ENCODE results near the gene GNG5.
"Not testable (repeated sequence)": the region's sequence is repeated elsewhere in the genome, so short reads cannot be mapped to it uniquely, and the experiment has no call there.

Gene GNG5

DNA sequence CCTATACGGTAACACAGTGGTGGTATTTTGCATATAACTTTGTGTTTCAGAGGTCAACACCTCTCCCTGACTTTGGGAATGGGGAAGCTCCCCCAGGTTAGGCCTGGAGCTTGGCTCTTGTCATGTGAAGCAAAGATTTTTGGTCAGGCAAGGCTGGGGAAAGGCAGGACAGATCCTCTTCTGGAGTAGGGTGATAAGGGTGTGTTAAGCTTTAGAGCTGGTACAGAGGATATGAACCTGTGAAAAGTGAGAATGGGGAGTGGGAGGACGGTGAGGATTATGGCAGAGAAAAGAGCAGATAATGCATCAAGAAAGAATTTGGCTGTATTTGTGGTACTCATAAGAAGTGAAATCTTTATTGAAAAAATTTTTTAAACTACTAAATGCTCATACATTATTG, 25.1 kb downstream of the GNG5 start:
- no peak for DNase-seq

DNA sequence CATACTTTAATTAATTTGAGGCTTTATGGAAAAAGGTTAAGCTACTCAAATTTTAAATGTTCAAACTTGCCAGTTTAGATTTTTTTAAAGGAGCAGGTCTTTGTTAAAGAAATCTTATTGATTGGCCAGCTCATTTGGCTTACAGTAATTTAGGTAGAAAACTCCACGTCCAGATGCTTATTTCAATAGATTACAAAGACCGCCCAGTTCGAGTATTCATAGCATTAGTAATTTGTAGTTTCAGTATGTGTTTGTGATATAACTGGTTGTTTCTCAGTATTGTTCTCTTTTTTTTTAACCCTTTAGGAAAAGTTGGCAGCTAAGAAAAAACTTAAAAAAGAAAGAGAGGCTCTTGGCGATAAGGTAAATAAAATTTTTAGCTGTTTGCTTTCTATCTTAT, 25.7 kb downstream of the GNG5 start:
- no peak for DNase-seq

DNA sequence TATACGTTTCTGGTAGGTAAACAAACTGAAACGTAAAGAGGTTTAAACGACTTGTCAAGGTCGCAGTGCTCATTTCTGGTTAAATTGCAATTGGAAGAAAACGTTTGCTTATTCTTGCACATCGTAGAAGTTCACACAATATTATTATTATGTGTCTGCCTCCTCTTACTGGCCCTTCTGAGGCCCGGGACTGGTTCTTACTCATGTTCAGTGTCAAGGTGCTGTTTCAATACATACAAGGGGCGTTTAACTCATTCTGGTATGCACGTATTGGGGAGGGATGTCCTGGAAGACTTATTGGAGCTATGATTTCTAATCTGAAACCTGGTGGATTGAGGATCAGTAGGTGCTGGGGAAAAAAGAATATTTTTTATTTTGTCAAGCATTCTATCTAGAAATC, 26.4 kb downstream of the GNG5 start:
- no peak for DNase-seq

DNA sequence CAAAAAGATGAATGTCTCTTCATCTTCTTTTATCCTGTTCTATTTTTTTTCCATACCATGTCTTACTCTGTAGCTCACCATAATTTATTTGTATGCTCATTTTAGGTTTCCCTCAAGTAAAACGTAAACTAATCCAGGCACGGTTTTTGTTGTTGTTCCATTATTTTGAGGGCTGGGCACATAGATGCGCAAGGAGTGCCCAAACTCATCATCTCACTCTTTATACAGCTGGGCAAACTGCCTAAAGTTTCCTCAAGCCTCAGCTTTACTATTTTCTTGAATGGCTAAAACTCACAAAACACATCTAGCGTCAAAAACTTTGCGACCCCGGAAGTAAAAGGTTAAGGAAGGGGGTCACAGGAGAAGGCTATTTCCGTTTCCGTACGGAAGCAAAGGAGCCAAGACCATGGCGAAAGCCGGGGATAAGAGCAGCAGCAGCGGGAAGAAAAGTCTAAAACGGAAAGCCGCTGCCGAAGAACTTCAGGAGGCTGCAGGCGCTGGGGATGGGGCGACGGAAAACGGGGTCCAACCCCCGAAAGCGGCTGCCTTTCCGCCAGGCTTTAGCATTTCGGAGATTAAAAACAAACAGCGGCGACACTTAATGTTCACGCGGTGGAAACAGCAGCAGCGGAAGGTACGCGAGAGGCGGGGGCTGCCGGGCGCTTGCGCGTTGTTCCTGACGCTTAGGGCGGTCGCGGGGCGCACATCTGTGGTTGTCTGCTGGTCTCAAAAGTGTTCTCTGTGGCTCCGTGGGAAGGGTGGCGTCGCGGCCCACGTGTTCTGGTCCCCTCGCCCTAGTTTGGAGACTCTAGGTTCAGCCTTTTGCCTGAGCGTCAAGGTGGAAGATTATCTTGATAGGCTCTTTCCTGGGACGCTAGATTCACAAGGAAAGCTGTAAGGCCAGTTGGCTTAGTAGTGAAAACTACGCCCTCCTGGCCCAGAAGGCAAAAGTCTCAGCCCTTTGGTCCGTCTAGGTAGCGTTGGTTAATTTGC, 27.2 kb downstream of the GNG5 start, which contains the start of gene RPF1:
Gene RPF1, plus strand, starts transcription at position 391 of the 993 bp plus-strand sequence. Its CDS starts 16 bp downstream, at position 407.
- DNase-seq: no peak

DNA sequence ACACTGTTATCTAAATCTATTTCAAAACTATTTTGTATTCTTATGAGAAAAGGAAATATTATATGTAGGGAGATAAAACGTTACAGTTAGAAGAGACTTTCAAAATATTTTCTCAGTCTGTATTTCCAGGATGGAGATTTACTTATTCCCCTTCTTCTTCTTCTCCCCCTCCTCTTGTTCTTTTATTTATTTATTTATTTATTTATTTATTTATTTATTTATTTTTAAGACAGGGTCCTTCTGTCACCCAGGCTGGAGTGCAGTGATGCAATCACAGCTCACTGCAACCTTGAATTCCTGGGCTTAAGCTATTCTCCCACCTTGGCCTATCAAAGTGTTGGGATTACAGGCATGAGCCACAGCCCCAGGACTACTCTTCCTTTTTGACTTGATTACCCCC, 30.2 kb downstream of the GNG5 start:
- DNase-seq: no peak

DNA sequence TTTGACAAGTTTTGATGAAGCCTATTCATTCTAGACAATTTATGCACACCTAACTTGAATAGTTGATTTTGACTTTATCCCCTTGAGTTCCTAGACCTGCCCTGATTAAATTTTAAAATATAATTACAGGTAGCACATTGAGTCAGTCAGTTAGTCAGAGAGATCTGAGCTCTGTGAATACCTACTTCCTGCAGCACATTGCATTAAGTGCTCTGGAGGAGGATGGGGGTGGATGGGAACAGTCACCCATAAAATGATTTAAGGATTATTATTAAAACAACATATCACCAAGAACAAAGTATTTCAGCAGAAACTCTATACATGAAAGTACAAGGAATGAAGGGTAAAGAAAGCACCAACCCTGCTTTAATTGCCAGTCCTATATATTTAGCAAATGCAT, 39.1 kb downstream of the GNG5 start:
- DNase-seq: no peak

DNA sequence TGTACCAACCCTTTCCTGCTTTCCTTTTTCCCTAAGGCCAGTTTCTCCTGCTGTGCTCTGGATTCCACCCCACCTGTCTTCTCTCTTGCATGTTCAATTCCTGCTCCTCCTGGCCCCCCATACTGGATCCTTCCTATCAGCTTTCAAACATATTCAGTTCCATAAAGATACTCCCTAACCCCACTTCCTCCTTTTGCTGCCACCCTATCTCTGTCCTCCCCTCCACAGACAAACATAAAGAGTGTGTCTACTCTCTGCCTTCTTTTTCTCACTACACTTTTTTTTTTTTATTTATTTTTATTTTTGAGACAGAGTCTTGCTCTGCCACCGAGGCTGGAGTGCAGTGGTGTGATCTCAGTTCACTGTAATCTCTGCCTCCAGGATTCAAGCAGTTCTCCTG, 44.3 kb downstream of the GNG5 start:
- DNase-seq: no peak

DNA sequence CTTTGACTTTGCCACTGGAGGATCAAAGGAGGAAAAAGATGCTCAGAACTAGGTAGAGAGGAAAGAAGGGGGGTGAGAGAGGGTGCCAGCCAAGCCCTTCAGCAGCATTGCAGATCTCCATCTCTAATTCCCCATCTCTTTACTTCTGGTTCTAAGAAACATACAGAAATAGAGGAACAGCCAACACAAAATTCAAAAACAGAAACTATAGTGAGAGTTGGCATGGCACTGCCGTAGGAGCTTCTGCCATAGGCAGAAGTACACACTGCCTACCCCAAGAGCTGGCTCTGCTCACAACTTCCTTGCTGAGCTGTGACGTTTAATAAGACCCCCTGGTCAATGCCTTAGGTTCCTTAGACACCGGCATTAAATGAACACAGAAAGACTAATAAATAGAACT, 53.9 kb downstream of the GNG5 start:
- no peak for DNase-seq

DNA sequence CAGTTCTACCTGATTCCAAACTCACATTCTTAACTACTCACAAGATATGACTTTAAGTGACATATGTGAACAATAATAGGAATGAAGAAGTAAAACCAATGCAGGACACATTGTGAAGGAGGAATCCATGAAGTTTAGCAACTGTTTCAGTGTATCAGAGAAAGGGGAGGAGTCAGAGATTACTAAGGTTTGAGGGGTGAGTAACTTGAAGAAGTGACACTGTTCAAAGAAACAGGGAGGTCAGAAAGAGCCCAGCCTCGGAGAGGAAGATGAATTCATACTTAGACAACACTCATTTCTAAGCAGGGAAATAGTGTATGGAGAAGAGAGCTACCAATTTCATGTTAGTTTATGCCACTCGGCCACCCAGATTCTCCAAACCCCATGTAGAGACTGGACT, 55.5 kb downstream of the GNG5 start:
- DNase-seq: no peak

DNA sequence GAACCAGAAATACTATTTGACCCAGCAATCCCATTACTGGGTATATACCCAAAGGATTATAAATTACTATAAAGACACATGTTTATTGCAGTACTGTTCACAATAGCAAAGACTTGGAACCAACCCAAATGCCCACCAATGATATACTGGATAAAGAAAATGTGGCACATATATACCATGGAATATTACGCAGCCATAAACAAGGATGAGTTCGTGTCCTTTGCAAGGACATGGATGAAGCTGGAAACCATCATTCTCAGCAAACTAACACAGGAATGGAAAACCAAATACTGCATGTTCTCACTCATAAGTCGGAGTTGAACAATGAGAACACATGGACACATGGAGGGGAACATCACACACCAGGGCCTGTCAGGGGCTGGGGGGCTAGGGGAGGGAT, 57.7 kb downstream of the GNG5 start:
- not testable (repeated sequence) for DNase-seq
